Peyer's patch (tissue), 4 donors: ENCODE data around the gene ZNF441. TPM values are rescaled to one million over a fixed set of nuclear protein-coding genes. Genes with fewer than 3 reads are reported as not detected.
A peak's percentile ranks its signal among the peaks of the same experiment; 100 is the strongest.
"Not testable (repeated sequence)": the region's sequence is repeated elsewhere in the genome, so short reads cannot be mapped to it uniquely, and the experiment has no call there.

Source experiments
- DNase-seq, 3 donors: peaks; one replicate each; pipeline ENCODE4 v3.0.0-alpha.2; 2017 to 2019
- H3K27ac ChIP-seq, 4 donors: fragments of 200-600 bp; sonication (generic); one replicate each; pipeline ENCODE4 v1.5.1; 2016 to 2019
- H3K27me3 ChIP-seq, 2 donors: fragments of 200-600 bp; sonication (generic); one replicate each; pipeline ENCODE4 v1.5.1; 2019
- H3K36me3 ChIP-seq, 3 donors: fragments of 200-600 bp; sonication (generic); one replicate each; pipeline ENCODE4 v1.5.1; 2016 to 2019
- H3K4me1 ChIP-seq, 4 donors: fragments of 200-600 bp; sonication (generic); one replicate each; pipeline ENCODE4 v1.5.1; 2016 to 2019
- H3K4me3 ChIP-seq, 4 donors: fragments of 200-600 bp; sonication (generic); 1 replicate in 3 of 4; 2 replicates in 1 of 4; pipeline ENCODE4 v1.5.1; 2016 to 2019; ENCODE audit warnings: mild to moderate bottlenecking in 1 of 4
- H3K9me3 ChIP-seq, 4 donors: fragments of 200-600 bp; sonication (generic); one replicate each; pipeline ENCODE4 v1.5.1; 2016 to 2019; ENCODE audit warnings: mild to moderate bottlenecking in 1 of 4
- POLR2A ChIP-seq, 2 donors: fragments of 450-650 bp; IDR thresholded peaks; one replicate each; pipeline ENCODE4 v1.5.1; 2017; ENCODE audit warnings: antibody characterized with exemption in 2 of 2, mild to moderate bottlenecking in 2 of 2, moderate library complexity in 2 of 2
- total RNA-seq, 4 donors: library from RNA; depleted of rRNA; stranded (reverse); fragments of >200 nt; gene quantifications; one replicate each; pipeline ENCODE4 v1.1.0, GENCODE V29; 2016
- TF ChIP-seq, protein P1 (sequence below), 6 experiments: fragments of 450-650 bp in 4 of 6; fragments of 200-600 bp in 2 of 6; sonication (generic) in 1 of 6; IDR thresholded peaks; one replicate each; pipeline ENCODE4 v1.5.1; 2017 to 2019; ENCODE audit warnings: antibody characterized with exemption in 6 of 6, mild to moderate bottlenecking in 3 of 6, moderate library complexity in 1 of 6

ZNF441 gene
- total RNA-seq, 4 donors from 2014 or later: 6.8 to 37.1 (median 12.5) TPM

DNA sequence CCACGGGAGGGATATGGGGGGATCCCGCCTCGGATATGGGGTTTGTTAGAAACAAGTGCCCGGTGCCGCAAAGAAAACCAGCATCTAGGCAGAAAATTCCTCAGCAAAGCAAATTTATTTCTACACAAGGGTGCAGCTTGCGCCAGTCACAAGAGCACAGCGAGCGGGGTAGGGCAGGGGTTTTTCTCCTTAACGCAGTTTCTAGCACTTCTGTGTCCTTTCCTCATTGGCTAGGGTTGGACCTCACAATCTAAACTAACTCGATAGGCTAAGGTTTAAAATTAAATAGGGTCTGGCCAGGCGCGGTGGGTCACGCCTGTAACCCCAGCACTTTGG, 47.9 kb downstream of the ZNF441 start:
- H3K9me3 ChIP-seq: no peaks in the 10 kb centered on the region

GRCh38 chr19:11821474-11822109, 54.8 kb downstream of the ZNF441 start:
- Histone ChIP-seq H3K36me3 (peaks cover 0 to 74% (median 0%) of the 10 kb centered on the region in 3 donors), H3K4me3 (no peak overlapping the region), H3K27ac (no peak overlapping the region), H3K9me3 (peaks cover 0 to 16% (median 0%) of the 10 kb centered on the region in 4 donors), H3K27me3 (no peaks in the 10 kb centered on the region), H3K4me1 (no peaks in the 10 kb centered on the region)
- TF ChIP-seq, protein P1, sequence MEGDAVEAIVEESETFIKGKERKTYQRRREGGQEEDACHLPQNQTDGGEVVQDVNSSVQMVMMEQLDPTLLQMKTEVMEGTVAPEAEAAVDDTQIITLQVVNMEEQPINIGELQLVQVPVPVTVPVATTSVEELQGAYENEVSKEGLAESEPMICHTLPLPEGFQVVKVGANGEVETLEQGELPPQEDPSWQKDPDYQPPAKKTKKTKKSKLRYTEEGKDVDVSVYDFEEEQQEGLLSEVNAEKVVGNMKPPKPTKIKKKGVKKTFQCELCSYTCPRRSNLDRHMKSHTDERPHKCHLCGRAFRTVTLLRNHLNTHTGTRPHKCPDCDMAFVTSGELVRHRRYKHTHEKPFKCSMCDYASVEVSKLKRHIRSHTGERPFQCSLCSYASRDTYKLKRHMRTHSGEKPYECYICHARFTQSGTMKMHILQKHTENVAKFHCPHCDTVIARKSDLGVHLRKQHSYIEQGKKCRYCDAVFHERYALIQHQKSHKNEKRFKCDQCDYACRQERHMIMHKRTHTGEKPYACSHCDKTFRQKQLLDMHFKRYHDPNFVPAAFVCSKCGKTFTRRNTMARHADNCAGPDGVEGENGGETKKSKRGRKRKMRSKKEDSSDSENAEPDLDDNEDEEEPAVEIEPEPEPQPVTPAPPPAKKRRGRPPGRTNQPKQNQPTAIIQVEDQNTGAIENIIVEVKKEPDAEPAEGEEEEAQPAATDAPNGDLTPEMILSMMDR (IDR thresholded peaks at IDR 0.05): no peak
- TF ChIP-seq POLR2A (IDR thresholded peaks at IDR 0.05): no peak
- no peak for DNase-seq

More for the DNA sequence above, 47.9 kb downstream of the ZNF441 start:
- no peak for DNase-seq
- Histone ChIP-seq H3K4me1 (peaks cover 0 to 7% (median 5%) of the 10 kb centered on the region in 4 donors), H3K4me3 (peak overlapping the region; percentile 62 to 96 (median 87)), H3K27me3 (no peaks in the 10 kb centered on the region), H3K27ac (peak overlapping the region; percentile 73 to 98 (median 92)), H3K36me3 (peaks cover 0 to 30% (median 0%) of the 10 kb centered on the region in 3 donors)
- TF ChIP-seq, protein P1 (IDR thresholded peaks at IDR 0.05): no peak
- TF ChIP-seq POLR2A (IDR thresholded peaks at IDR 0.05): no peak

GRCh38 chr19:11828957-11829876, 62.4 kb downstream of the ZNF441 start:
- H3K4me3 ChIP-seq, H3K27me3 ChIP-seq, H3K4me1 ChIP-seq, DNase-seq, H3K27ac ChIP-seq: not testable (repeated sequence)
- Histone ChIP-seq H3K36me3 (peaks cover 0 to 92% (median 18%) of the 10 kb centered on the region in 3 donors), H3K9me3 (peaks cover 0 to 69% (median 13%) of the 10 kb centered on the region in 4 donors)

GRCh38 chr19:11832253-11832912, 65.6 kb downstream of the ZNF441 start:
- H3K9me3 ChIP-seq: peaks cover 0 to 65% (median 13%) of the 10 kb centered on the region in 4 donors

DNA sequence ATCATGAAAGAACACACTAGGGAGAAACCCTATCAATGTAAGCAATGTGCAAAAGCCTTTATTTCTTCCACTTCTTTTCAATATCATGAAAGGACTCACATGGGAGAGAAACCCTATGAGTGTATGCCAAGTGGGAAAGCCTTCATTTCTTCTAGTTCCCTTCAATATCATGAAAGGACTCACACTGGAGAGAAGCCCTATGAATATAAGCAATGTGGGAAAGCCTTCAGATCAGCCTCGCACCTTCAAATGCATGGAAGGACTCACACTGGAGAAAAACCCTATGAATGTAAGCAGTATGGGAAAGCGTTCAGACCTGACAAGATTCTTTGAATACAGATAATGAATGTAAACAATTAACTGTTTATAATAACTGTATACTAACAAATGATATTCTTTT, 66.7 kb downstream of the ZNF441 start:
- no peak for DNase-seq
- TF ChIP-seq POLR2A (IDR thresholded peaks at IDR 0.05): no peak
- TF ChIP-seq, protein P1 (IDR thresholded peaks at IDR 0.05): no peak
- peaks cover 0 to 59% (median 18%) of the 10 kb centered on the region in 3 donors for H3K36me3 ChIP-seq
- H3K9me3 ChIP-seq: peaks cover 0 to 63% (median 13%) of the 10 kb centered on the region in 4 donors
- H3K27ac ChIP-seq: no peak overlapping the region
- no peaks in the 10 kb centered on the region for H3K27me3 ChIP-seq
- H3K4me3 ChIP-seq: no peak overlapping the region
- H3K4me1 ChIP-seq: peaks cover 0 to 5% (median 0%) of the 10 kb centered on the region in 4 donors

More at GRCh38 chr19:11832253-11832912, 65.6 kb downstream of the ZNF441 start:
- no peak for DNase-seq
- TF ChIP-seq POLR2A (IDR thresholded peaks at IDR 0.05): no peak
- TF ChIP-seq, protein P1 (IDR thresholded peaks at IDR 0.05): no peak
- Histone ChIP-seq H3K4me1 (peaks cover 0 to 5% (median 0%) of the 10 kb centered on the region in 4 donors), H3K27ac (no peak overlapping the region), H3K27me3 (no peaks in the 10 kb centered on the region), H3K36me3 (peaks cover 0 to 69% (median 18%) of the 10 kb centered on the region in 3 donors), H3K4me3 (no peak overlapping the region)

Other genes starting within 250 kb of the ZNF441 start
- 10 to 100 TPM; 50.1 to 94.0 (median 70.4) TPM for gene ECSIT, start 237.9 kb upstream of the ZNF441 start, total RNA-seq
- 10 to 100 TPM; 21.2 to 88.2 (median 25.7) TPM for gene CNN1, start 228.1 kb upstream of the ZNF441 start, total RNA-seq
- 10 to 100 TPM; 30.5 to 39.2 (median 32.2) TPM for gene ELOF1, start 207.8 kb upstream of the ZNF441 start, total RNA-seq
- gene ACP5, start 189.4 kb upstream of the ZNF441 start, total RNA-seq: 10 to 100 TPM; 16.5 to 36.3 (median 23.4) TPM
- 10 to 100 TPM in 1 of 4 donors, 1 to 10 TPM in 3; 4.4 to 10.7 (median 5.5) TPM for gene ZNF627, start 169.5 kb upstream of the ZNF441 start, total RNA-seq
- 10 to 100 TPM in 3 of 4 donors, 1 to 10 TPM in 1; 5.0 to 14.4 (median 13.1) TPM for gene ZNF823, start 28.1 kb upstream of the ZNF441 start, total RNA-seq
- gene ZNF491, start 31.5 kb downstream of the ZNF441 start, total RNA-seq: 1 to 10 TPM; 1.1 to 1.9 (median 1.4) TPM
- 10 to 100 TPM; 28.0 to 87.2 (median 40.7) TPM for gene ZNF440, start 47.3 kb downstream of the ZNF441 start, total RNA-seq
- gene ZNF439, start 81.7 kb downstream of the ZNF441 start, total RNA-seq: 10 to 100 TPM; 11.6 to 30.5 (median 23.4) TPM
- 10 to 100 TPM in 3 of 4 donors, 1 to 10 TPM in 1; 8.9 to 19.8 (median 14.5) TPM for gene ZNF69, start 120.8 kb downstream of the ZNF441 start, total RNA-seq
- 10 to 100 TPM; 31.5 to 37.8 (median 34.7) TPM for gene ZNF700, start 158.1 kb downstream of the ZNF441 start, total RNA-seq
- gene ZNF763, start 198.0 kb downstream of the ZNF441 start, total RNA-seq: 10 to 100 TPM in 1 of 4 donors, 1 to 10 TPM in 3; 4.1 to 18.6 (median 8.3) TPM